ENCODE data around the gene RTF1.
A peak's percentile ranks its signal among the peaks of the same experiment; 100 is the strongest.

RTF1 gene

DNA sequence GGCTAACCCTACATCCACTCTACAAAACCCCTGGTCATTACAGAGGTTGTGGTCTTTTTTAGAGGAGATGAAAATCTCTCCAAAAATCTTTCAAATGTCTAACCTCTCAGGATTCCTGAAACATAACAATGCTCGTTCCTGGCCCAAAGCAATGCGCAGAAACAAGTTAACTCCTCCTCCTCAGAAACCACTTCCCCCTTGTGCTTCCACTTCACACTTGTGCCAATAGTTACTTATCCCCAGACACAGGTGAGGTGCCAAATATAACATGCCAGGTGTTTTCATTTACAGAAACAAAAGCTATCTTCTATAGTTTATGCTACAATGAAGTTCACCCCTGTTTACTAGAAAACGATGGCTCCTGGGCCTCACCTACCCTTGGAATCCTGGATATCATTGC lies 20.8 kb upstream of the RTF1 start:
- no peak for TF ChIP-seq ZFX (IDR thresholded peaks at IDR 0.05; ENCODE audit: borderline replicate concordance)
- TF ChIP-seq, protein P1, sequence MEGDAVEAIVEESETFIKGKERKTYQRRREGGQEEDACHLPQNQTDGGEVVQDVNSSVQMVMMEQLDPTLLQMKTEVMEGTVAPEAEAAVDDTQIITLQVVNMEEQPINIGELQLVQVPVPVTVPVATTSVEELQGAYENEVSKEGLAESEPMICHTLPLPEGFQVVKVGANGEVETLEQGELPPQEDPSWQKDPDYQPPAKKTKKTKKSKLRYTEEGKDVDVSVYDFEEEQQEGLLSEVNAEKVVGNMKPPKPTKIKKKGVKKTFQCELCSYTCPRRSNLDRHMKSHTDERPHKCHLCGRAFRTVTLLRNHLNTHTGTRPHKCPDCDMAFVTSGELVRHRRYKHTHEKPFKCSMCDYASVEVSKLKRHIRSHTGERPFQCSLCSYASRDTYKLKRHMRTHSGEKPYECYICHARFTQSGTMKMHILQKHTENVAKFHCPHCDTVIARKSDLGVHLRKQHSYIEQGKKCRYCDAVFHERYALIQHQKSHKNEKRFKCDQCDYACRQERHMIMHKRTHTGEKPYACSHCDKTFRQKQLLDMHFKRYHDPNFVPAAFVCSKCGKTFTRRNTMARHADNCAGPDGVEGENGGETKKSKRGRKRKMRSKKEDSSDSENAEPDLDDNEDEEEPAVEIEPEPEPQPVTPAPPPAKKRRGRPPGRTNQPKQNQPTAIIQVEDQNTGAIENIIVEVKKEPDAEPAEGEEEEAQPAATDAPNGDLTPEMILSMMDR (IDR thresholded peaks at IDR 0.05), result no peak
- H3K27ac ChIP-seq, result no peak overlapping the region

- TF ChIP-seq ZFX (IDR thresholded peaks at IDR 0.05; ENCODE audit: borderline replicate concordance), result no peak
- H3K27ac ChIP-seq, result peak overlapping the region; percentile 82
These were observed 15.0 kb upstream of the RTF1 start for GRCh38 chr15:41401904-41402267.

GRCh38 chr15:41407341-41407740 lies 9.6 kb upstream of the RTF1 start:
- TF ChIP-seq, protein P1 (IDR thresholded peaks at IDR 0.05), result no peak
- TF ChIP-seq ZFX (IDR thresholded peaks at IDR 0.05; ENCODE audit: borderline replicate concordance), result no peak
- H3K27ac ChIP-seq, result peak overlapping the region; percentile 87

- TF ChIP-seq ZFX (IDR thresholded peaks at IDR 0.05; ENCODE audit: borderline replicate concordance), result no peak
- TF ChIP-seq, protein P1 (IDR thresholded peaks at IDR 0.05), result no peak
These were observed 8.7 kb upstream of the RTF1 start for GRCh38 chr15:41408234-41408641.

GRCh38 chr15:41411031-41411430 lies 5.9 kb upstream of the RTF1 start:
- no peak for TF ChIP-seq ZFX (IDR thresholded peaks at IDR 0.05; ENCODE audit: borderline replicate concordance)
- TF ChIP-seq, protein P1 (IDR thresholded peaks at IDR 0.05), result no peak
- no peak overlapping the region for H3K27ac ChIP-seq

More at GRCh38 chr15:41408234-41408641, 8.7 kb upstream of the RTF1 start:
- H3K27ac ChIP-seq, result peak overlapping the region; percentile 87

DNA sequence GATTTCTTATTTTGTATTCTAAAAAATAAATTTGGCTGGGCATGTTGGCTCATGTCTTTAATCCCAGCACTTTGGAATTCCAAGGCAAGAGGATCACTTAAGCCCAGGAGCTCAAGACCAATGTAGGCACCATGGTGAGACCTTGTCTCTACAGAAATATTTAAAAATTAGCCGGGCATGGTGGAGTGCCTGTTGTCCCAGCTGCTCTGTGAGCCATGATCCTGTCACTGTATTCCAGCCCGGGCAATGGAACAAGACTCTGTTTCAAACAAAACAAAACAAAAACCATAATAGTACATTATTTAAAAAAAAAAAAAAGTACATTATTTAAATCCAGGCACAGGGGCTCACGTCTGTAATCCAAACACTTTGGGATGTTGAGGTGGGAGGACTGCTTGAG lies 5.5 kb upstream of the RTF1 start:
- no peak overlapping the region for H3K27ac ChIP-seq

DNA sequence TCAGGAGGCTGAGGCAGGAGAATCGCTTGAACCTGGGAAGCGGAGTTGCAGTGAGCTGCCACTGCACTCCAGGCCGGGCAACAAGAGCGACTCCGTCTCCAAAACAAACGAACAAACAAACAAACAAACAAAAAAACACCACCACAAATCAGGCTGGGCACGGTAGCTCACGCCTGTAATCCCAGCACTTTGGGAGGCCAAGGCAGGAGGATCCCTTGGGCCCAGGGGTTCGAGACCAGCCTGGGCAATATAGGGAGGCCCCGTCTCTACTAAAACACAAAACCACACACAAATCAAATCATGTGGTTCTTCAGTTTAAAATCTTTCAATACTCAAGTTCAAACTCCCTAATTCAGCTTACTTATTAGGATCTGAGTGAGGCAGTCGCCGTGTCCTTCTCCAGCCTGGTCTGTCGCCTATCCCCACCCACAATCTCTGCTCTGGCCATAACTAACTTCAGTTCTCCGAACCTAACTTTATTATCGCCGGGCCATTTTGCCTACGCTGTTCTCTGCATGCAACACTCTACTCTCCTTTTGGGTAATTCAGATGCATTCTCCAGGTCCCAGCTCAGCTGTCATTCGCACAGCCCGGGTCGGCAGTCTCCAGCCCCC lies 660 bp upstream of the RTF1 start:
- H3K27ac ChIP-seq, result peak overlapping the region; percentile 63

More for the DNA sequence above, 5.5 kb upstream of the RTF1 start:
- no peak for TF ChIP-seq ZFX (IDR thresholded peaks at IDR 0.05; ENCODE audit: borderline replicate concordance)
- TF ChIP-seq, protein P1 (IDR thresholded peaks at IDR 0.05), result no peak

More for the DNA sequence above, 660 bp upstream of the RTF1 start:
- TF ChIP-seq ZFX (IDR thresholded peaks at IDR 0.05; ENCODE audit: borderline replicate concordance), result no peak
- TF ChIP-seq, protein P1 (IDR thresholded peaks at IDR 0.05), result no peak

All from 22Rv1 (cell line).